SU-DHL-6 (cell line): ENCODE data around the gene ULBP2.

Experiments
- H2AFZ ChIP-seq: fragments of 200-600 bp; sonication (generic); 2 replicates; pipeline ENCODE4 v1.6.1; 2014; ENCODE audit warnings: low read depth, mild to moderate bottlenecking, moderate library complexity, mixed read lengths, antibody characterized with exemption, low read length; ENCODE audit not compliant: severe bottlenecking
- H3F3A ChIP-seq: fragments of 200-600 bp; shearing (Covaris generic); 2 replicates; pipeline ENCODE4 v1.6.0; 2016; ENCODE audit warnings: antibody characterized with exemption, mild to moderate bottlenecking; ENCODE audit not compliant: insufficient read depth
- H3K27ac ChIP-seq: fragments of 200-600 bp; sonication (generic); 2 replicates; pipeline ENCODE4 v1.5.1; 2016; ENCODE audit warnings: low read depth, mild to moderate bottlenecking, low read length, moderate library complexity, mixed read lengths
- H3K27me3 ChIP-seq: fragments of 200-600 bp; sonication (generic), shearing (Covaris generic); 2 replicates; pipeline ENCODE4 v1.6.0; 2014; ENCODE audit warnings: mild to moderate bottlenecking, low read length
- H3K36me3 ChIP-seq: fragments of 200-600 bp; sonication (generic); 2 replicates; pipeline ENCODE4 v1.6.1; 2014; ENCODE audit warnings: mild to moderate bottlenecking, low read length, mixed read lengths
- H3K4me2 ChIP-seq: fragments of 300-600, 200-600 bp; shearing (Covaris generic), sonication (generic); 2 replicates; pipeline ENCODE4 v1.6.0; 2014; ENCODE audit warnings: low read length, low read depth, mild to moderate bottlenecking; ENCODE audit not compliant: poor library complexity, severe bottlenecking
- H3K4me3 ChIP-seq: fragments of 200-600 bp; sonication (generic); 2 replicates; pipeline ENCODE4 v1.5.1; 2014; ENCODE audit warnings: antibody characterized with exemption, low read length, mild to moderate bottlenecking, mixed read lengths; ENCODE audit not compliant: insufficient read depth, poor library complexity, severe bottlenecking
- H3K79me2 ChIP-seq: fragments of 200-600 bp; sonication (generic); 2 replicates; pipeline ENCODE4 v1.6.1; 2014; ENCODE audit warnings: mild to moderate bottlenecking, low read length, moderate library complexity; ENCODE audit not compliant: insufficient read depth
- H3K9ac ChIP-seq: fragments of 200-600 bp; sonication (generic); 2 replicates; pipeline ENCODE4 v1.7.0; 2014; ENCODE audit warnings: mild to moderate bottlenecking, low read length
- H3K9me2 ChIP-seq: fragments of 200-600 bp; sonication (generic); replicated peaks from 2 replicates; pipeline ENCODE4 v1.6.1; 2014; ENCODE audit warnings: low read length; ENCODE audit not compliant: insufficient read depth
- H3K9me3 ChIP-seq: fragments of 200-600 bp; sonication (generic); 2 replicates; pipeline ENCODE4 v1.6.1; 2014; ENCODE audit warnings: low read length, mixed read lengths; ENCODE audit not compliant: insufficient read depth
- H4K20me1 ChIP-seq: fragments of 200-600 bp; sonication (generic); 2 replicates; pipeline ENCODE4 v1.6.1; 2014; ENCODE audit warnings: low read depth, mild to moderate bottlenecking, antibody characterized with exemption, low read length, moderate library complexity, mixed read lengths
- CTCF ChIP-seq: fragments of 200-600 bp; sonication (generic); IDR thresholded peaks from one replicate; pipeline ENCODE4 v1.5.1; 2017; ENCODE audit warnings: antibody characterized with exemption, mild to moderate bottlenecking, low read length, moderate library complexity; ENCODE audit not compliant: insufficient read depth, poor library complexity, severe bottlenecking
- EZH2phosphoT487 ChIP-seq: fragments of 200-600 bp; sonication (generic), shearing (Covaris generic); conservative IDR thresholded peaks from 2 replicates; pipeline ENCODE4 v1.6.1; 2018; ENCODE audit warnings: mild to moderate bottlenecking, antibody characterized with exemption, low read length, moderate library complexity, mixed read lengths

ULBP2 gene

GRCh38 chr6:149991838-149992237, 50.0 kb downstream of the ULBP2 start:
- no peaks in the 10 kb centered on the region for H3K36me3 ChIP-seq
- H3K27ac ChIP-seq, result no peak overlapping the region
- no peaks in the 10 kb centered on the region for H3K79me2 ChIP-seq
- no peak overlapping the region for H3K4me2 ChIP-seq
- TF ChIP-seq EZH2phosphoT487 (no peak), CTCF (no peak)
- no peak overlapping the region for H3K9ac ChIP-seq
- no peaks in the 10 kb centered on the region for H3K27me3 ChIP-seq
- no peak overlapping the region for H3K4me3 ChIP-seq
- H3F3A ChIP-seq, result no peaks in the 10 kb centered on the region
- H3K9me3 ChIP-seq, result no peaks in the 10 kb centered on the region
- H2AFZ ChIP-seq, result no peak overlapping the region
- H3K9me2 ChIP-seq, result no peaks in the 10 kb centered on the region
- H4K20me1 ChIP-seq, result no peaks in the 10 kb centered on the region

- H3K79me2 ChIP-seq, result no peaks in the 10 kb centered on the region
- no peak overlapping the region for H3K9ac ChIP-seq
- H3F3A ChIP-seq, result no peaks in the 10 kb centered on the region
- H3K4me2 ChIP-seq, result no peak overlapping the region
- TF ChIP-seq EZH2phosphoT487, result no peak
- H3K36me3 ChIP-seq, result no peaks in the 10 kb centered on the region
- H3K4me3 ChIP-seq, result no peak overlapping the region
- H3K27ac ChIP-seq, result no peak overlapping the region
- H3K9me2 ChIP-seq, result no peaks in the 10 kb centered on the region
- no peaks in the 10 kb centered on the region for H3K27me3 ChIP-seq
- no peaks in the 10 kb centered on the region for H4K20me1 ChIP-seq
- H3K9me3 ChIP-seq, result no peaks in the 10 kb centered on the region
- H2AFZ ChIP-seq, result no peak overlapping the region
Observed at GRCh38 chr6:149995235-149995750, 53.5 kb downstream of the ULBP2 start.

GRCh38 chr6:149995971-149996370, 54.2 kb downstream of the ULBP2 start:
- H3K9me2 ChIP-seq, result no peaks in the 10 kb centered on the region
- no peaks in the 10 kb centered on the region for H3K79me2 ChIP-seq
- H3K27ac ChIP-seq, result no peak overlapping the region
- H3K9me3 ChIP-seq, result no peaks in the 10 kb centered on the region
- no peaks in the 10 kb centered on the region for H3K36me3 ChIP-seq
- no peaks in the 10 kb centered on the region for H4K20me1 ChIP-seq
- H3K9ac ChIP-seq, result no peak overlapping the region
- H3K27me3 ChIP-seq, result no peaks in the 10 kb centered on the region
- no peak overlapping the region for H3K4me3 ChIP-seq
- H2AFZ ChIP-seq, result no peak overlapping the region
- TF ChIP-seq CTCF (no peak), EZH2phosphoT487 (no peak)
- no peaks in the 10 kb centered on the region for H3F3A ChIP-seq
- H3K4me2 ChIP-seq, result no peak overlapping the region
